ENCODE data around the gene EFNA2.
"Not testable (repeated sequence)": the region's sequence is repeated elsewhere in the genome, so short reads cannot be mapped to it uniquely, and the experiment has no call there.

Gene EFNA2

GRCh38 chr19:1322198-1322981 is 36.7 kb downstream of the EFNA2 start:
- DNase-seq, result no peak

- DNase-seq, result no peak
Measured at GRCh38 chr19:1324249-1324805, 38.7 kb downstream of the EFNA2 start.

- peak; percentile 30 for DNase-seq
Measured at GRCh38 chr19:1324806-1325567, 39.3 kb downstream of the EFNA2 start.

- DNase-seq, result no peak
Measured at GRCh38 chr19:1325568-1326294, 40.1 kb downstream of the EFNA2 start.

GRCh38 chr19:1327125-1327524 is 41.5 kb downstream of the EFNA2 start:
- DNase-seq, result no peak

GRCh38 chr19:1332208-1332607 is 46.5 kb downstream of the EFNA2 start:
- not testable (repeated sequence) for DNase-seq

- no peak for DNase-seq
Measured at GRCh38 chr19:1336079-1336684, 50.5 kb downstream of the EFNA2 start.

- no peak for DNase-seq
Measured at GRCh38 chr19:1340681-1341469, 55.2 kb downstream of the EFNA2 start.

- no peak for DNase-seq
Measured at GRCh38 chr19:1343041-1343440, 57.4 kb downstream of the EFNA2 start.

- DNase-seq, result no peak
Measured at GRCh38 chr19:1349211-1349610, 63.5 kb downstream of the EFNA2 start.

- DNase-seq, result no peak
Measured at GRCh38 chr19:1350867-1351266, 65.2 kb downstream of the EFNA2 start.
